ENCODE measurements around the gene DNPH1. TPM values are rescaled to one million over a fixed set of nuclear protein-coding genes. Genes with fewer than 3 reads are reported as not detected.

Gene DNPH1
- total and polyA plus RNA-seq, 2 experiments from 2014 or later = 138 to 176 TPM

DNA sequence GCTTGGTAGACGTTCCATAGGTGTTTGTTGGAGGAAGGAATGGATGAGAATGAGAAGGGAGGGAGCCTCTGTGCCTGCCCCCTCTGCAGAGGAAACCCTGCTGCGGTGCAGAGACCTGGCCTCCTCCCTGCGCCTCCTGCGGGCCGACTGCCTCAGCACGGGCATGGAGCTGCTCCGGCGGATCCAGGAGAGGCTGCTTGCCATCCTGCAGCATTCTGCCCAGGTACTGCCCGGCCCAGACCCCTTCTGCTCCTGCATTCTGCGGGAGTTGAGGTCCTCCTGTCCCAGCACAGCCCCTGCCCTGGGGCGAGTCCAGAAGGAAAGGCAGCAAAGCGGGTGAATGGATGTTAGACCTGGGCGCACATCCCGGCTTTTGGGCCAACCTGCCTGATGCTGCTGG is 6.1 kb downstream of the DNPH1 start:
- H3K4me3 ChIP-seq = no peak overlapping the region
- TF ChIP-seq, protein P1, sequence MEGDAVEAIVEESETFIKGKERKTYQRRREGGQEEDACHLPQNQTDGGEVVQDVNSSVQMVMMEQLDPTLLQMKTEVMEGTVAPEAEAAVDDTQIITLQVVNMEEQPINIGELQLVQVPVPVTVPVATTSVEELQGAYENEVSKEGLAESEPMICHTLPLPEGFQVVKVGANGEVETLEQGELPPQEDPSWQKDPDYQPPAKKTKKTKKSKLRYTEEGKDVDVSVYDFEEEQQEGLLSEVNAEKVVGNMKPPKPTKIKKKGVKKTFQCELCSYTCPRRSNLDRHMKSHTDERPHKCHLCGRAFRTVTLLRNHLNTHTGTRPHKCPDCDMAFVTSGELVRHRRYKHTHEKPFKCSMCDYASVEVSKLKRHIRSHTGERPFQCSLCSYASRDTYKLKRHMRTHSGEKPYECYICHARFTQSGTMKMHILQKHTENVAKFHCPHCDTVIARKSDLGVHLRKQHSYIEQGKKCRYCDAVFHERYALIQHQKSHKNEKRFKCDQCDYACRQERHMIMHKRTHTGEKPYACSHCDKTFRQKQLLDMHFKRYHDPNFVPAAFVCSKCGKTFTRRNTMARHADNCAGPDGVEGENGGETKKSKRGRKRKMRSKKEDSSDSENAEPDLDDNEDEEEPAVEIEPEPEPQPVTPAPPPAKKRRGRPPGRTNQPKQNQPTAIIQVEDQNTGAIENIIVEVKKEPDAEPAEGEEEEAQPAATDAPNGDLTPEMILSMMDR (IDR thresholded peaks at IDR 0.05; ENCODE audit: low read depth, low read length) = no peak
- no peaks in the 10 kb centered on the region for H3K4me1 ChIP-seq (ENCODE audit: low read depth)
- H3K27me3 ChIP-seq = no peaks in the 10 kb centered on the region
- DNase-seq (ENCODE audit: low read depth in 1 of 2, low spot score in 1 of 2) = no peak
- H3K36me3 ChIP-seq = no peaks in the 10 kb centered on the region
- H3K27ac ChIP-seq = no peak overlapping the region
- H3K9me3 ChIP-seq (ENCODE audit: low read depth) = no peaks in the 10 kb centered on the region

DNA sequence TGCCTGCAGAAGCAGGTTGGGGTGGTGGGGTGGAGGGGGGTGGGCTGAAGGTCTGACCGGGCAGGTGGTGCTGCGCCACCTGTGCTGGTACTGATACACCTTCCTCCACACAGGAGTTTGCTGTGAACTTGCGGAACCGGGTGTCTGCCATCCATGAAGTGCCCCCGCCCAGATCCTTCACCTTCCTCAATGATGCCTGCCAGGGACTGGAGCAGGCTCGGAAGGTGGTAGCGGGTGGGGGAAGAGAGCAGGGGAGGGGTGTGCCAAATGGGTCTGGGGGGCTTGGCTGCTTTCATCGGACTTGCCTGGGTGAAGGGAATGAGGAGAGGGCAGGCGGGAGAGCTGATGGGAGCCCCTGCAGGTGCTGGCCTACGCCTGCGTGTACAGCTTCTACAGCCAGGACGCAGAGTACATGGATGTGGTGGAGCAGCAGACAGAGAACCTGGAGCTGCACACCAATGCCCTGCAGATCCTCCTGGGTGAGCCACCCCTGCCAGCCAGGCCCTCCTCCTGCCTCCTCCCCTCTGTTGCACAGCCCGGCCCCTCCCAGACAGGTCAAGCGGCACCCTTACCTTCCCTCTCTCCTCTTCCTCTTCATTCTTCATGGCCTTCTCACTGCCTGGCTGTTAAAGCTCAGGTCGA is 6.7 kb downstream of the DNPH1 start:
- TF ChIP-seq, protein P1 (IDR thresholded peaks at IDR 0.05; ENCODE audit: low read depth, low read length) = no peak
- Histone ChIP-seq H3K27ac (no peak overlapping the region), H3K4me3 (no peak overlapping the region), H3K36me3 (no peaks in the 10 kb centered on the region), H3K27me3 (no peaks in the 10 kb centered on the region), H3K4me1 (ENCODE audit: low read depth) (no peaks in the 10 kb centered on the region), H3K9me3 (ENCODE audit: low read depth) (no peaks in the 10 kb centered on the region)
- DNase-seq (ENCODE audit: low read depth in 1 of 2, low spot score in 1 of 2) = no peak

DNA sequence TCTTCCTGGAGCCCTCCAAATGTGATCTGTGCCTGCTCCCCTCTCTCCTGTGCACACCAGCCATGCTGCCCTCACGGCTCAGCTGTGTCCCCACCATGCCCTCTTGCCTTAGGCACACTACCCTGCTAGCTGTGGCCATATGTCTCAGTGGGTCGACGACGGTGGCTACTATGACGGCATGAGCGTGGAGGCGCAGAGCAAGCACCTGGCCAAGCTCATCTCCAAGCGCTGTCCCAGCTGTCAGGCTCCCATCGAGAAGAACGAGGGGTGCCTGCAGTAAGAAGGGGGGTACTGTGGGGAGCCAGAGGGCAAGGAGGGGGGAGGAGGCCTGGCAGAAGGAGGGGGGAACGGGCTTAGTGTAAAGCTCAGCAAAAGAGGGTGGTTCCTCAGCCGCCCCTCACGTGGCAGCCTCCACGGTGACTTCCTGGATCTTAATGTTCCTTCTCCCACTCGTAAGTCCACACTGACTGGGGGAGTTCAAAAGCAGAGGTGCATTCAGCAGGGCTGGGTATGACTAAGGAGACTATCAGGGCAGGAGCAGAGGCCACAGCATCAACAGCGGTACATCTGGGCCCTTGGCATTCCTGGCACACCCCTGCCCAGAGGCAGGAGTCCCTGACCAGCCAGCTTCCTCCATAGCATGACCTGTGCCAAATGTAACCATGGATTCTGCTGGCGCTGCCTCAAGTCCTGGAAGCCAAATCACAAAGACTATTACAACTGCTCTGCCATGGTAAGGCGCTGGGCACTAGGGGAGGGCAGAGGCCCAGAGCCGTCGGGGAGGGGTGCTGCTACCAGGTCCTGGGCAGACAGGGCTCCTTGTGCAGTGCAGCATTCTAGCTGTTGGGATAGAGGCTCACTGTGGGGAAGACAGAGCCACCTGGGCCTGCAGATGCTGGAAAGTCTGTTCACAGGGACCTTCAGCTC is 8.0 kb downstream of the DNPH1 start:
- no peak for DNase-seq (ENCODE audit: low read depth in 1 of 2, low spot score in 1 of 2)
- TF ChIP-seq, protein P1 (IDR thresholded peaks at IDR 0.05; ENCODE audit: low read depth, low read length) = no peak
- no peaks in the 10 kb centered on the region for H3K4me1 ChIP-seq (ENCODE audit: low read depth)
- no peak overlapping the region for H3K27ac ChIP-seq
- no peak overlapping the region for H3K4me3 ChIP-seq
- no peaks in the 10 kb centered on the region for H3K27me3 ChIP-seq
- H3K9me3 ChIP-seq (ENCODE audit: low read depth) = no peaks in the 10 kb centered on the region
- H3K36me3 ChIP-seq = peaks cover 6% of the 10 kb centered on the region

DNA sequence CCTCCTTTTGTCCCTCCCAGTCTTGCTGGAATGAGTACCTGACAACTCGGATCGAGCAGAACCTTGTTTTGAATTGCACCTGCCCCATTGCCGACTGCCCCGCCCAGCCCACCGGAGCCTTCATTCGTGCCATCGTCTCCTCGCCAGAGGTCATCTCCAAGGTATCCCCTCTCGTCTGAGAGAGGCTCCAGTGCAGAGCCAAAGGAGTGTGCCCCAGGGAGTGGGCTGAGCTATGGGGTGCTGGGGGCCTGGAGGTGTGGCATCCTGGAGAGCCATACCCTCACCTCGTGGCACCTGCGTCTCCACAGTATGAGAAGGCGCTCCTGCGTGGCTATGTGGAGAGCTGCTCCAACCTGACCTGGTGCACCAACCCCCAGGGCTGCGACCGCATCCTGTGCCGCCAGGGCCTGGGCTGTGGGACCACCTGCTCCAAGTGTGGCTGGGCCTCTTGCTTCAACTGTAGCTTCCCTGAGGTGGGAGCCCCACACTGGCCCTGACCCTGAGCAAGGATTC is 8.8 kb downstream of the DNPH1 start:
- H3K4me1 ChIP-seq (ENCODE audit: low read depth) = no peaks in the 10 kb centered on the region
- no peak overlapping the region for H3K27ac ChIP-seq
- TF ChIP-seq, protein P1 (IDR thresholded peaks at IDR 0.05; ENCODE audit: low read depth, low read length) = no peak
- H3K36me3 ChIP-seq = peaks cover 6% of the 10 kb centered on the region
- DNase-seq (ENCODE audit: low read depth in 1 of 2, low spot score in 1 of 2) = no peak
- no peak overlapping the region for H3K4me3 ChIP-seq
- H3K27me3 ChIP-seq = no peaks in the 10 kb centered on the region
- H3K9me3 ChIP-seq (ENCODE audit: low read depth) = no peaks in the 10 kb centered on the region

DNA sequence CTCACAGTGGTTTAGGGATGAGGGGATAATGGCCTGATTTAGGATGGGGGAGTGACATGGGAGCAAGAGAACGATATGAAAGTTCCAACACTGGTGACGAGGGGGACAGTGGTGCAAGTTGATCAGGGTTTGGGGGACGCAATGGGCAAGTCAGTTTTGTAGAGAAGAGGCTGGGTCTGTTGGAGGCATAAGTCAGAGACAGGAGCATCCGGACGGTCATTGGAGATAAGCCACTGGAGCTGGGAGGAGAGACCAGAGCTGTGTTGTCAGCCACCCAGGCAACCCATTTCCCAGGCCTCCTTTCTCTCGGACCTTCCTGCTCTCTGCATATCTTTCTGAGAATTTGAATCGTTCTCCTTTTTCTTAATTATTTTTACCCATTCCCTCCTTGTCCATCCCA is 9.5 kb downstream of the DNPH1 start:
- H3K36me3 ChIP-seq = peaks cover 6% of the 10 kb centered on the region
- H3K27ac ChIP-seq = no peak overlapping the region
- no peaks in the 10 kb centered on the region for H3K9me3 ChIP-seq (ENCODE audit: low read depth)
- TF ChIP-seq, protein P1 (IDR thresholded peaks at IDR 0.05; ENCODE audit: low read depth, low read length) = no peak
- DNase-seq (ENCODE audit: low read depth in 1 of 2, low spot score in 1 of 2) = no peak
- no peak overlapping the region for H3K4me3 ChIP-seq
- no peaks in the 10 kb centered on the region for H3K4me1 ChIP-seq (ENCODE audit: low read depth)
- H3K27me3 ChIP-seq = no peaks in the 10 kb centered on the region

All from cardiac muscle cell (in vitro differentiated cells and primary cell).